Keratinocyte (primary cell): ENCODE measurements around the gene MOCS3.

Experiments used
- EZH2 ChIP-seq: IDR thresholded peaks from one replicate; pipeline ENCODE4 v1.6.1; 2012; ENCODE audit warnings: inconsistent platforms, mild to moderate bottlenecking, low read length, moderate library complexity
- TF ChIP-seq, protein P1 (sequence below), 3 experiments: IDR thresholded peaks in 1 of 3; conservative IDR thresholded peaks in 1 of 3; optimal IDR thresholded peaks in 1 of 3; 2 replicates in 2 of 3; 3 replicates in 1 of 3; pipeline versions ENCODE3 to v1.5.1; 2011; ENCODE audit warnings: low read length in 3 of 3, mild to moderate bottlenecking in 3 of 3, moderate library complexity in 2 of 3, control low read depth in 1 of 3, inconsistent platforms in 1 of 3; ENCODE audit not compliant: insufficient read depth in 2 of 3; ENCODE audit errors: extremely low read depth in 1 of 3

DNA sequence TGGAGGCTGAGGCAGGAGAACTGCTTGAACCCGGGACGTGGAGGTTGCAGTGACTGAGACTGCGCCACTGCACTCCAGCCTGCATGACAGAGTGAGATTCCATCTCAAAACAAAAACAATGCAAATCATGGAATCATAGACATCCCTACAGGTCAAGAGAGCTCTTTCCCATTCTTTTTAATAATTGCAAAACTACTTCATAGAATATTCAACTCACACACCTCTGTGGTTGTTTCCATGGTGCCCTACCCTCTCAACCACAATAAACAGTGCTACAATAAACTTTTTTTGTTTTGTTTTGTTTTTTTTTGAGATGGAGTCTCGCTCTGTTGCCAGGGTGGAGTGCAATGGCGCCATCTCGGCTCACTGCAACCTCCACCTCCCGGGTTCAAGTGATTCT, 15.5 kb upstream of the MOCS3 start:
- TF ChIP-seq, protein P1, sequence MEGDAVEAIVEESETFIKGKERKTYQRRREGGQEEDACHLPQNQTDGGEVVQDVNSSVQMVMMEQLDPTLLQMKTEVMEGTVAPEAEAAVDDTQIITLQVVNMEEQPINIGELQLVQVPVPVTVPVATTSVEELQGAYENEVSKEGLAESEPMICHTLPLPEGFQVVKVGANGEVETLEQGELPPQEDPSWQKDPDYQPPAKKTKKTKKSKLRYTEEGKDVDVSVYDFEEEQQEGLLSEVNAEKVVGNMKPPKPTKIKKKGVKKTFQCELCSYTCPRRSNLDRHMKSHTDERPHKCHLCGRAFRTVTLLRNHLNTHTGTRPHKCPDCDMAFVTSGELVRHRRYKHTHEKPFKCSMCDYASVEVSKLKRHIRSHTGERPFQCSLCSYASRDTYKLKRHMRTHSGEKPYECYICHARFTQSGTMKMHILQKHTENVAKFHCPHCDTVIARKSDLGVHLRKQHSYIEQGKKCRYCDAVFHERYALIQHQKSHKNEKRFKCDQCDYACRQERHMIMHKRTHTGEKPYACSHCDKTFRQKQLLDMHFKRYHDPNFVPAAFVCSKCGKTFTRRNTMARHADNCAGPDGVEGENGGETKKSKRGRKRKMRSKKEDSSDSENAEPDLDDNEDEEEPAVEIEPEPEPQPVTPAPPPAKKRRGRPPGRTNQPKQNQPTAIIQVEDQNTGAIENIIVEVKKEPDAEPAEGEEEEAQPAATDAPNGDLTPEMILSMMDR (optimal IDR thresholded peaks at IDR 0.05 in 1 of 3, IDR thresholded peaks at IDR 0.05 in 1 of 3, conservative IDR thresholded peaks at IDR 0.05 in 1 of 3; ENCODE audit: extremely low read depth in 1 of 3, insufficient read depth in 2 of 3, low read length in 3 of 3): no peak
- TF ChIP-seq EZH2: no peak
